CD14-positive monocyte (primary cell): ENCODE measurements around the gene KLHL36. TPM values are rescaled to one million over a fixed set of nuclear protein-coding genes. Genes with fewer than 3 reads are reported as not detected.

Experiments
- DNase-seq, 3 donors: peaks; one replicate each; pipeline ENCODE4 v3.0.0-alpha.2; 2011 to 2022
- H2AFZ ChIP-seq: 2 replicates; pipeline ENCODE4 v1.6.0; 2012; ENCODE audit warnings: mild to moderate bottlenecking, low read depth, low read length, inconsistent platforms; ENCODE audit not compliant: insufficient read depth, poor library complexity, severe bottlenecking
- H3K27ac ChIP-seq, 2 donors: 1 replicate in 1 of 2; 2 replicates in 1 of 2; pipeline ENCODE4 v1.5.1; 2012 to 2013; ENCODE audit warnings: low read length in 2 of 2, control low read depth in 1 of 2, inconsistent platforms in 1 of 2, low read depth in 1 of 2, mild to moderate bottlenecking in 1 of 2
- H3K27me3 ChIP-seq, 2 donors: one replicate each; pipeline versions ENCODE4 v1.6.0 to v1.6.1; 2011 to 2013; ENCODE audit warnings: low read length in 2 of 2; ENCODE audit not compliant: control insufficient read depth in 2 of 2, insufficient read depth in 2 of 2
- H3K36me3 ChIP-seq, 2 donors: replicated peaks in 1 of 2; 1 replicate in 1 of 2; 2 replicates in 1 of 2; pipeline versions ENCODE4 v1.5.1 to v1.6.1; 2012 to 2013; ENCODE audit warnings: low read length in 2 of 2, control low read depth in 1 of 2, inconsistent platforms in 1 of 2, mild to moderate bottlenecking in 1 of 2; ENCODE audit not compliant: insufficient read depth in 2 of 2, control insufficient read depth in 1 of 2
- H3K4me1 ChIP-seq, 2 donors: 1 replicate in 1 of 2; 2 replicates in 1 of 2; pipeline versions ENCODE4 v1.5.1 to v1.6.1; 2012 to 2013; ENCODE audit warnings: low read length in 2 of 2, control low read depth in 1 of 2, inconsistent platforms in 1 of 2, mild to moderate bottlenecking in 1 of 2, moderate library complexity in 1 of 2; ENCODE audit not compliant: insufficient read depth in 2 of 2, control insufficient read depth in 1 of 2
- H3K4me2 ChIP-seq: replicated peaks from 2 replicates; pipeline ENCODE3; 2012; ENCODE audit warnings: low read length, moderate library complexity, mild to moderate bottlenecking; ENCODE audit not compliant: poor library complexity, severe bottlenecking; ENCODE audit errors: extremely low read depth
- H3K4me3 ChIP-seq, 3 experiments: fragments of 200-600 bp in 1 of 3; sonication (generic) in 1 of 3; replicated peaks in 1 of 3; 1 replicate in 2 of 3; 2 replicates in 1 of 3; pipeline ENCODE4 v1.5.1; 2011 to 2013; ENCODE audit warnings: low read length in 3 of 3, mild to moderate bottlenecking in 3 of 3, control low read depth in 2 of 3, low read depth in 2 of 3, inconsistent platforms in 1 of 3, moderate library complexity in 1 of 3
- H3K79me2 ChIP-seq: 2 replicates; pipeline ENCODE4 v1.6.0; 2012; ENCODE audit warnings: mild to moderate bottlenecking, control low read depth, inconsistent platforms, low read length, moderate library complexity; ENCODE audit not compliant: insufficient read depth
- H3K9ac ChIP-seq: 2 replicates; pipeline ENCODE4 v1.6.0; 2017; ENCODE audit warnings: low read length, mild to moderate bottlenecking; ENCODE audit not compliant: insufficient read depth, poor library complexity, severe bottlenecking
- H3K9me3 ChIP-seq, 2 donors: replicated peaks in 1 of 2; 1 replicate in 1 of 2; 2 replicates in 1 of 2; pipeline versions ENCODE4 v1.5.1 to v1.6.1; 2012 to 2013; ENCODE audit warnings: low read length in 2 of 2, control low read depth in 1 of 2; ENCODE audit not compliant: control insufficient read depth in 1 of 2, insufficient read depth in 1 of 2
- H4K20me1 ChIP-seq: 2 replicates; pipeline ENCODE4 v1.6.0; 2012; ENCODE audit warnings: mild to moderate bottlenecking, low read length, control low read depth, moderate library complexity; ENCODE audit not compliant: insufficient read depth
- H3K27ac Mint-ChIP-seq, 7 donors: one replicate each; pipeline ENCODE4 v1.8.0; 2020; ENCODE audit warnings: mild to moderate bottlenecking in 7 of 7, mixed read lengths in 7 of 7, moderate library complexity in 6 of 7, inconsistent platforms in 2 of 7
- H3K27me3 Mint-ChIP-seq, 3 donors: one replicate each; pipeline ENCODE4 v1.8.0; 2021 to 2022; ENCODE audit warnings: low read depth in 3 of 3, mild to moderate bottlenecking in 3 of 3, mixed read lengths in 3 of 3, moderate library complexity in 3 of 3, inconsistent platforms in 1 of 3
- H3K36me3 Mint-ChIP-seq, 2 donors: one replicate each; pipeline ENCODE4 v1.8.0; 2020; ENCODE audit warnings: mixed read lengths in 2 of 2, inconsistent platforms in 1 of 2, mild to moderate bottlenecking in 1 of 2
- H3K4me1 Mint-ChIP-seq: one replicate; pipeline ENCODE4 v1.8.0; 2020; ENCODE audit warnings: mild to moderate bottlenecking, mixed read lengths
- H3K4me3 Mint-ChIP-seq, 2 donors: one replicate each; pipeline ENCODE4 v1.8.0; 2020; ENCODE audit warnings: mild to moderate bottlenecking in 2 of 2, mixed read lengths in 2 of 2, moderate library complexity in 1 of 2
- H3K9me3 Mint-ChIP-seq, 7 donors: one replicate each; pipeline ENCODE4 v1.8.0; 2020 to 2022; ENCODE audit warnings: mixed read lengths in 7 of 7, mild to moderate bottlenecking in 6 of 7, moderate library complexity in 6 of 7, inconsistent platforms in 2 of 7
- CTCF ChIP-seq: fragments of 200-600 bp; IDR thresholded peaks from one replicate; pipeline ENCODE4 v1.8.0; 2022; ENCODE audit warnings: antibody characterized with exemption, mild to moderate bottlenecking
- WGBS: methylation state at CpG from one replicate; pipeline ENCODE4 v1.1.5; 2013; ENCODE audit warnings: missing lambda C conversion rate; ENCODE audit not compliant: insufficient coverage; 5-methylcytosine and 5-hydroxymethylcytosine counted together
- intact Hi-C, 2 donors: fragments of 100-400 bp; cut with micrococcal nuclease; formaldehyde crosslinking; loops; one replicate each; pipeline versions ENCODE4 v1.15.0 to v1.15.1; 2023
- polyA plus RNA-seq, 3 donors: library from polyadenylated mRNA; depleted of rRNA in 1 of 3; unstranded in 2 of 3; stranded (reverse) in 1 of 3; fragments of 300-500 nt in 2 of 3; fragments of >200 nt in 1 of 3; fragmentation: Illumina TruSeq in 2 of 3; gene quantifications; 1 replicate in 2 of 3; 2 replicates in 1 of 3; pipeline ENCODE4 v1.2.3, GENCODE V29; 2012 to 2021

The KLHL36 gene
- polyA plus RNA-seq, 3 donors = 12.1 to 50.8 (median 14.2) TPM

DNA sequence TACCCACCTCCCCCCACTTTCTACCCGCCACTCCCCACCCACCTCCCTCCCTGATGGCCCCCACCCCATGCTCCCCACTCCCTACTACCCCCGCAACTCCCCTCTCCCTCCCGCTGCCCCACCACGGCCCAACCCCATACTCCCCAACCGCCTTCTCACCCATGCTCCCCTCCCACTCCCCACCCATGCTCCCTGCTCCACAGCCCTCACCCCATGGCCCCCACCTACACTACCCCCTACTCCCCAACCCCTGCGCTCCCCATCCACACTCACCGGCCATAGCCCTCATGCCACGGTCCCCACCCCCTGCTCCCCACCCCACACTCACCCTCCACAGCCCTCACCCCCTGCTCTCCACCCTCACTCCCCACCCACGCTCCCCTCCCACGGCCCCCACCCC is 44.4 kb upstream of the KLHL36 start:
- DNase-seq = no peak
- Histone ChIP-seq H3K27me3 (no peaks in the 10 kb centered on the region), H3K79me2 (peaks cover 87% of the 10 kb centered on the region), H4K20me1 (peaks cover 48% of the 10 kb centered on the region), H3K27ac (peak overlapping the region; percentile 99), H3K4me3 (peak overlapping the region in 1 of 3 experiments; percentile 59), H2AFZ (no peak overlapping the region), H3K4me1 (peaks cover 97 to 100% of the 10 kb centered on the region in 2 donors), H3K36me3 (peaks cover 27 to 35% of the 10 kb centered on the region in 2 donors), H3K9me3 (peaks cover 0 to 9% of the 10 kb centered on the region in 2 donors), H3K4me2 (peak overlapping the region; percentile 52), H3K9ac (peak overlapping the region; percentile 67)
- H3K27ac Mint-ChIP-seq = peak overlapping the region; percentile 99 to 100 (median 100)
- WGBS = 49% methylated on average over 4 of the region's 10 CpGs
- H3K9me3 Mint-ChIP-seq = peaks cover 4 to 17% (median 12%) of the 10 kb centered on the region in 7 donors
- peak overlapping the region in 1 of 2 donors; percentile 73 for H3K4me3 Mint-ChIP-seq
- peaks cover 93% of the 10 kb centered on the region for H3K4me1 Mint-ChIP-seq
- peaks cover 63 to 78% of the 10 kb centered on the region in 2 donors for H3K36me3 Mint-ChIP-seq
- intact Hi-C loops = no loop called here
- no peak for TF ChIP-seq CTCF
- peaks cover 0 to 7% (median 0%) of the 10 kb centered on the region in 3 donors for H3K27me3 Mint-ChIP-seq

- Histone ChIP-seq H3K36me3 (peaks cover 32 to 41% of the 10 kb centered on the region in 2 donors), H3K9me3 (peaks cover 0 to 9% of the 10 kb centered on the region in 2 donors), H3K4me2 (peak overlapping the region; percentile 52), H3K9ac (peak overlapping the region; percentile 32), H3K79me2 (peaks cover 89% of the 10 kb centered on the region), H3K4me1 (peaks cover 97 to 100% of the 10 kb centered on the region in 2 donors), H2AFZ (no peak overlapping the region), H4K20me1 (peaks cover 53% of the 10 kb centered on the region), H3K4me3 (peak overlapping the region in 1 of 3 experiments; percentile 59), H3K27me3 (no peaks in the 10 kb centered on the region), H3K27ac (peak overlapping the region; percentile 99)
- Mint-ChIP-seq H3K4me1 (peaks cover 94% of the 10 kb centered on the region), H3K36me3 (peaks cover 66 to 80% of the 10 kb centered on the region in 2 donors), H3K9me3 (peaks cover 8 to 20% (median 13%) of the 10 kb centered on the region in 7 donors), H3K27me3 (peaks cover 0 to 7% (median 0%) of the 10 kb centered on the region in 3 donors), H3K27ac (peak overlapping the region; percentile 95 to 100 (median 100)), H3K4me3 (peak overlapping the region; percentile 9 to 65)
- DNase-seq = no peak
- 87% methylated on average over 6 of the region's 9 CpGs for WGBS
- TF ChIP-seq CTCF = no peak
- intact Hi-C loops = no loop called here
Observed at GRCh38 chr16:84604477-84605013, 43.8 kb upstream of the KLHL36 start.
